LNCaP clone FGC (cell line): ENCODE data around the gene MAP3K7.

Experiments
- DNase-seq: peaks from one replicate; pipeline ENCODE4 v3.0.0-alpha.2; 2011; ENCODE audit warnings: low read depth
- H3K4me3 ChIP-seq: 2 replicates; pipeline ENCODE4 v1.5.1; 2011; ENCODE audit warnings: mild to moderate bottlenecking, low read depth, low read length, control low read depth
- TF ChIP-seq, protein P1 (sequence below): IDR thresholded peaks from 2 replicates; pipeline ENCODE4 v1.5.1; 2012; ENCODE audit warnings: mild to moderate bottlenecking; ENCODE audit not compliant: control insufficient read depth, insufficient read depth; ENCODE audit errors: extremely low read depth

MAP3K7 gene

GRCh38 chr6:90559931-90560330, 26.9 kb downstream of the MAP3K7 start:
- TF ChIP-seq, protein P1, sequence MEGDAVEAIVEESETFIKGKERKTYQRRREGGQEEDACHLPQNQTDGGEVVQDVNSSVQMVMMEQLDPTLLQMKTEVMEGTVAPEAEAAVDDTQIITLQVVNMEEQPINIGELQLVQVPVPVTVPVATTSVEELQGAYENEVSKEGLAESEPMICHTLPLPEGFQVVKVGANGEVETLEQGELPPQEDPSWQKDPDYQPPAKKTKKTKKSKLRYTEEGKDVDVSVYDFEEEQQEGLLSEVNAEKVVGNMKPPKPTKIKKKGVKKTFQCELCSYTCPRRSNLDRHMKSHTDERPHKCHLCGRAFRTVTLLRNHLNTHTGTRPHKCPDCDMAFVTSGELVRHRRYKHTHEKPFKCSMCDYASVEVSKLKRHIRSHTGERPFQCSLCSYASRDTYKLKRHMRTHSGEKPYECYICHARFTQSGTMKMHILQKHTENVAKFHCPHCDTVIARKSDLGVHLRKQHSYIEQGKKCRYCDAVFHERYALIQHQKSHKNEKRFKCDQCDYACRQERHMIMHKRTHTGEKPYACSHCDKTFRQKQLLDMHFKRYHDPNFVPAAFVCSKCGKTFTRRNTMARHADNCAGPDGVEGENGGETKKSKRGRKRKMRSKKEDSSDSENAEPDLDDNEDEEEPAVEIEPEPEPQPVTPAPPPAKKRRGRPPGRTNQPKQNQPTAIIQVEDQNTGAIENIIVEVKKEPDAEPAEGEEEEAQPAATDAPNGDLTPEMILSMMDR, result no peak
- H3K4me3 ChIP-seq, result no peak overlapping the region
- DNase-seq, result no peak

DNA sequence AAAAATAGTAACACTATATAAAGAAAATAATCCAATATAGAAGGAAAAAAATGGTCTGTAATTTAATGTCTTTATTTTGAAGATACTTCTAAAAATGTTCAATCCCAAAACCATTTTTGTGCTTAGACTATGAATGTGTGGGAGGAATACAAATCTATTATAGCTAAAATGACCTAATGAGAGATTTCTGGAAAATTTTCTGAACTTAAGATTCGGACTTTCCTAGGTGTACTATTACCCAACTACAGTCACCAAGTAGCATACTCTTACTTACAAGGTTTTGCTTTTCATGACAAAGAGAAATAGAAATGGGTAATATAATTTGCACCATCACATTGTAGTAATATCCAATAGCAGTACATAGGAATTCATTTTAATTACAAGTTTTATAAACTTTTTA, 29.9 kb downstream of the MAP3K7 start:
- no peak for DNase-seq
- H3K4me3 ChIP-seq, result no peak overlapping the region
- TF ChIP-seq, protein P1, result no peak

- H3K4me3 ChIP-seq, result no peak overlapping the region
- TF ChIP-seq, protein P1, result no peak
- no peak for DNase-seq
These were observed 38.9 kb downstream of the MAP3K7 start for GRCh38 chr6:90547991-90548390.

- TF ChIP-seq, protein P1, result no peak
- no peak overlapping the region for H3K4me3 ChIP-seq
- no peak for DNase-seq
These were observed 39.8 kb downstream of the MAP3K7 start for GRCh38 chr6:90547079-90547478.

- H3K4me3 ChIP-seq, result no peak overlapping the region
- DNase-seq, result no peak
- TF ChIP-seq, protein P1, result no peak
These were observed 41.4 kb downstream of the MAP3K7 start for GRCh38 chr6:90545448-90545847.

GRCh38 chr6:90544741-90545140, 42.1 kb downstream of the MAP3K7 start:
- TF ChIP-seq, protein P1, result no peak
- no peak overlapping the region for H3K4me3 ChIP-seq
- no peak for DNase-seq

DNA sequence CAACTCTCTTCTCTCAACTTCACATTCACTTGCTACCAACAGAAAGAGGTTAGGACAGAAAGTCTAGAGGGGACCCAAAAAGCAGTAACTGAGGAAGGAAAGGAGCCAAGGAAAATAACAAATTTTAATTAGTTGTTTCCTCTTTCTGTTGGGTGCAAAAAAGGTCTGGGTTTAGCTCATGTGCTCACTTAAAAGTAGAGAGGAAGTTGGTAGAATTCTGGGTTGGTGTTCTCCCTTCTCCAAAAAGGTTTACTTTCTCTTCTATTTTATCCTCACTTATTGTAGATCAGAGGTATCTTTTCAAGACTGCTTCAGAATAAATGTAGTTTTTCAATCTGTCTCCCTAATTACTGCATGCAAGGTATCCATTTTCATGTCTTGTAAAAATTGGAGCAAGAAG, 42.8 kb downstream of the MAP3K7 start:
- TF ChIP-seq, protein P1, result no peak
- DNase-seq, result no peak

More for the DNA sequence above, 42.8 kb downstream of the MAP3K7 start:
- no peak overlapping the region for H3K4me3 ChIP-seq
